B cell (primary cell): ENCODE data around the gene ANLN. TPM values are rescaled to one million over a fixed set of nuclear protein-coding genes. Genes with fewer than 3 reads are reported as not detected.
A peak's percentile ranks its signal among the peaks of the same experiment; 100 is the strongest.

Experiments
- ATAC-seq: fragments of 200-7000 bp; cut with Tn5 transposase; one replicate; pipeline ENCODE4 v1.10.0; 2021; ENCODE audit warnings: low read depth, mild to moderate bottlenecking, moderate number of reproducible peaks, moderate library complexity
- CTCF ChIA-PET: fragments of 350-600 bp; sonication (Branson Sonifier 250); formaldehyde crosslinking; loops from one replicate; lab custom pipeline; 2021; ENCODE audit warnings: antibody characterized with exemption, inconsistent platforms; lab: Charles Lee
- POLR2A ChIA-PET: fragments of 350-600 bp; sonication (Branson Sonifier 250); formaldehyde crosslinking; loops from one replicate; lab custom pipeline; 2021; ENCODE audit warnings: antibody characterized with exemption; lab: Charles Lee
- DNase-seq: peaks from one replicate; pipeline ENCODE4 v3.0.0; 2013
- H2AFZ ChIP-seq: 2 replicates; pipeline ENCODE4 v1.6.1; 2012; ENCODE audit warnings: mild to moderate bottlenecking, low read depth, low read length; ENCODE audit not compliant: insufficient read depth, poor library complexity, severe bottlenecking
- H3K27ac ChIP-seq, 2 donors: 1 replicate in 1 of 2; 2 replicates in 1 of 2; pipeline ENCODE4 v1.5.1; 2012 to 2013; ENCODE audit warnings: low read length in 2 of 2, mild to moderate bottlenecking in 2 of 2, moderate library complexity in 1 of 2
- H3K27me3 ChIP-seq, 4 experiments: fragments of 200-600 bp in 1 of 4; sonication (generic) in 1 of 4; replicated peaks in 1 of 4; 1 replicate in 2 of 4; 2 replicates in 2 of 4; pipeline versions ENCODE4 v1.6.1 to v1.7.0; 2013 to 2016; ENCODE audit warnings: low read length in 3 of 4, mild to moderate bottlenecking in 2 of 4, mixed read lengths in 1 of 4, moderate library complexity in 1 of 4; ENCODE audit not compliant: insufficient read depth in 4 of 4, control insufficient read depth in 3 of 4; ENCODE audit errors: control extremely low read depth in 1 of 4
- H3K36me3 ChIP-seq, 2 experiments: replicated peaks in 1 of 2; 1 replicate in 1 of 2; 2 replicates in 1 of 2; pipeline versions ENCODE4 v1.6.1 to v1.7.1; 2013; ENCODE audit warnings: low read length in 1 of 2; ENCODE audit not compliant: insufficient read depth in 2 of 2, control insufficient read depth in 1 of 2; ENCODE audit errors: control extremely low read depth in 1 of 2, extremely low read depth in 1 of 2
- H3K4me1 ChIP-seq, 2 donors: fragments of 200-600 bp in 1 of 2; sonication (generic) in 1 of 2; 1 replicate in 1 of 2; 2 replicates in 1 of 2; pipeline versions ENCODE4 v1.5.1 to v1.6.1; 2013 to 2017; ENCODE audit warnings: low read length in 2 of 2; ENCODE audit not compliant: control insufficient read depth in 2 of 2, insufficient read depth in 2 of 2
- H3K4me2 ChIP-seq: replicated peaks from 2 replicates; pipeline ENCODE3; 2012; ENCODE audit warnings: mild to moderate bottlenecking, low read depth, low read length; ENCODE audit not compliant: poor library complexity, severe bottlenecking
- H3K4me3 ChIP-seq, 5 experiments: fragments of 200-600 bp in 1 of 5; sonication (generic) in 1 of 5; 1 replicate in 3 of 5; 2 replicates in 2 of 5; pipeline versions ENCODE4 v1.5.1 to v1.7.0; 2011 to 2016; ENCODE audit warnings: low read length in 4 of 5, mild to moderate bottlenecking in 4 of 5, low read depth in 2 of 5, control low read depth in 1 of 5, moderate library complexity in 1 of 5; ENCODE audit not compliant: insufficient read depth in 1 of 5; ENCODE audit errors: control extremely low read depth in 1 of 5, extremely low read depth in 1 of 5
- H3K79me2 ChIP-seq: fragments of 200-600 bp; sonication (generic); one replicate; pipeline ENCODE4 v1.6.0; 2016; ENCODE audit warnings: low read length; ENCODE audit not compliant: control insufficient read depth, insufficient read depth
- H3K9ac ChIP-seq: fragments of 200-600 bp; sonication (generic); 2 replicates; pipeline ENCODE4 v1.6.1; 2017; ENCODE audit warnings: mild to moderate bottlenecking, low read length, moderate library complexity
- H3K9me3 ChIP-seq, 3 donors: one replicate each; pipeline versions ENCODE4 v1.6.1 to v1.7.1; 2013; ENCODE audit warnings: low read length in 2 of 3; ENCODE audit not compliant: control insufficient read depth in 2 of 3, insufficient read depth in 1 of 3; ENCODE audit errors: control extremely low read depth in 1 of 3
- H4K20me1 ChIP-seq: 2 replicates; pipeline ENCODE4 v1.6.0; 2012; ENCODE audit warnings: mild to moderate bottlenecking, low read length; ENCODE audit not compliant: insufficient read depth, control insufficient read depth, poor library complexity, severe bottlenecking
- H3K27ac Mint-ChIP-seq: one replicate; pipeline ENCODE4 v1.8.0; 2021; ENCODE audit warnings: mixed read lengths
- H3K27me3 Mint-ChIP-seq: one replicate; pipeline ENCODE4 v1.8.0; 2021; ENCODE audit warnings: mixed read lengths
- H3K4me1 Mint-ChIP-seq: one replicate; pipeline ENCODE4 v1.8.0; 2021; ENCODE audit warnings: mixed read lengths
- H3K4me3 Mint-ChIP-seq: one replicate; pipeline ENCODE4 v1.8.0; 2021; ENCODE audit warnings: mixed read lengths
- H3K9me3 Mint-ChIP-seq: one replicate; pipeline ENCODE4 v1.8.0; 2022; ENCODE audit warnings: mixed read lengths; ENCODE audit not compliant: insufficient read depth
- EZH2 ChIP-seq: IDR thresholded peaks from 2 replicates; pipeline ENCODE4 v1.6.1; 2012; ENCODE audit warnings: borderline replicate concordance, low read depth, mild to moderate bottlenecking, moderate library complexity, low read length; ENCODE audit not compliant: insufficient read depth, poor library complexity, severe bottlenecking
- WGBS: methylation state at CpG from one replicate; pipeline ENCODE4 v1.1.5; 2013; ENCODE audit warnings: missing lambda C conversion rate; ENCODE audit not compliant: insufficient coverage; 5-methylcytosine and 5-hydroxymethylcytosine counted together
- intact Hi-C: fragments of 100-400 bp; cut with micrococcal nuclease; formaldehyde crosslinking; loops from one replicate; pipeline ENCODE4 v1.10.0; 2022
- polyA minus RNA-seq: library from RNA; depleted of rRNA, polyadenylated mRNA; stranded (reverse); fragments of >200 nt; gene quantifications from 2 replicates; pipeline ENCODE4 v1.2.3, GENCODE V29; 2012
- polyA plus RNA-seq: library from polyadenylated mRNA; depleted of rRNA; stranded (reverse); fragments of >200 nt; gene quantifications from 2 replicates; pipeline ENCODE4 v1.2.3, GENCODE V29; 2012
- total RNA-seq, 2 donors: library from RNA; stranded (reverse); fragments of 120-200 nt in 1 of 2; gene quantifications; 1 replicate in 1 of 2; 2 replicates in 1 of 2; pipeline versions ENCODE4 v1.2.3 to v1.2.4, GENCODE V29; 2013 to 2022
- TF ChIP-seq, protein P1 (sequence below): fragments of 200-600 bp; IDR thresholded peaks from one replicate; pipeline ENCODE4 v1.8.0; 2022; ENCODE audit warnings: antibody characterized with exemption, mild to moderate bottlenecking

ANLN gene, protein sequence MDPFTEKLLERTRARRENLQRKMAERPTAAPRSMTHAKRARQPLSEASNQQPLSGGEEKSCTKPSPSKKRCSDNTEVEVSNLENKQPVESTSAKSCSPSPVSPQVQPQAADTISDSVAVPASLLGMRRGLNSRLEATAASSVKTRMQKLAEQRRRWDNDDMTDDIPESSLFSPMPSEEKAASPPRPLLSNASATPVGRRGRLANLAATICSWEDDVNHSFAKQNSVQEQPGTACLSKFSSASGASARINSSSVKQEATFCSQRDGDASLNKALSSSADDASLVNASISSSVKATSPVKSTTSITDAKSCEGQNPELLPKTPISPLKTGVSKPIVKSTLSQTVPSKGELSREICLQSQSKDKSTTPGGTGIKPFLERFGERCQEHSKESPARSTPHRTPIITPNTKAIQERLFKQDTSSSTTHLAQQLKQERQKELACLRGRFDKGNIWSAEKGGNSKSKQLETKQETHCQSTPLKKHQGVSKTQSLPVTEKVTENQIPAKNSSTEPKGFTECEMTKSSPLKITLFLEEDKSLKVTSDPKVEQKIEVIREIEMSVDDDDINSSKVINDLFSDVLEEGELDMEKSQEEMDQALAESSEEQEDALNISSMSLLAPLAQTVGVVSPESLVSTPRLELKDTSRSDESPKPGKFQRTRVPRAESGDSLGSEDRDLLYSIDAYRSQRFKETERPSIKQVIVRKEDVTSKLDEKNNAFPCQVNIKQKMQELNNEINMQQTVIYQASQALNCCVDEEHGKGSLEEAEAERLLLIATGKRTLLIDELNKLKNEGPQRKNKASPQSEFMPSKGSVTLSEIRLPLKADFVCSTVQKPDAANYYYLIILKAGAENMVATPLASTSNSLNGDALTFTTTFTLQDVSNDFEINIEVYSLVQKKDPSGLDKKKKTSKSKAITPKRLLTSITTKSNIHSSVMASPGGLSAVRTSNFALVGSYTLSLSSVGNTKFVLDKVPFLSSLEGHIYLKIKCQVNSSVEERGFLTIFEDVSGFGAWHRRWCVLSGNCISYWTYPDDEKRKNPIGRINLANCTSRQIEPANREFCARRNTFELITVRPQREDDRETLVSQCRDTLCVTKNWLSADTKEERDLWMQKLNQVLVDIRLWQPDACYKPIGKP
- total RNA-seq (0.32 and 0.56 TPM in 2 replicates), polyA plus RNA-seq (0.10 and 0.19 TPM in 2 replicates), polyA minus RNA-seq (1.1 TPM in 1 of 2 replicates, not detected in the other)
- 0.79 TPM for total RNA-seq (2013)

DNA sequence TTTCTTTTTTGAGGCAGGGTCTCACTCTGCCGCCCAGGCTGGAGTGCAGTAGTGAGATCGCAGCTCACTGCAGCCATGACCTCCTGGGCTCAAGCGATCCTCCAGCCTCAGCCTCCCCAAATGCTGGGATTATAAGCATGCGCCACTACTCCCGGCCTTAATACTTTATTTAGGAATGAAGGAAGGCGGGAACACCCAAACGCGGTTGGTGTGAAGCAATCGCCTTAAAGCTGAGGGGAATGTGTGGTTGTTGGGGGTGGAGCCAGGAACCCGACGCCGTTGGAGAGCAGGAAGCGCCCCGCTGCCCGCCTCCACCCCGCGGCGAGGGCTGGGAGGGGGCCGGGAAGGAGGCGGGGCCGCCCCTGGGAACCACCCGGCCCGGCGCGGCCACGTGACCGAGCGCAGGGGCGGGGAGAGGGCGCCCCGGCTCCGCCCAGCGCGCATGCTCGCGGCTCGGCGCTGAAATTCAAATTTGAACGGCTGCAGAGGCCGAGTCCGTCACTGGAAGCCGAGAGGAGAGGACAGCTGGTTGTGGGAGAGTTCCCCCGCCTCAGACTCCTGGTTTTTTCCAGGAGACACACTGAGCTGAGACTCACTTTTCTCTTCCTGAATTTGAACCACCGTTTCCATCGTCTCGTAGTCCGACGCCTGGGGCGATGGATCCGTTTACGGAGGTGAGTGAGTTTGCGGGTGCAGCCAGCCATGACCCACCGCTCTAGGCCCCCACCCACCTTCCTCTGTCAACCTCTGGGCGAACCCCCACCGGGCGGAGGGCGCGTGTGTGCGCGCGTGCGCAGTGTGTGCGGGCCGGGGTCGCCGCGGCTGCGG is at the start of gene ANLN:
ANLN (plus strand) TSS at position 492 of the 828 bp plus-strand sequence; CDS start at position 657, 165 bp downstream.
- 2% methylated on average over 55 of the region's 68 CpGs for WGBS
- Histone ChIP-seq H3K9ac (peak within 1 kb of the TSS; percentile 83), H4K20me1 (no peaks in the 10 kb centered on the region), H3K4me2 (peak within 1 kb of the TSS; percentile 96), H3K4me3 (peak within 1 kb of the TSS; percentile 73 to 85 (median 76)), H3K79me2 (peaks cover 10% of the 10 kb centered on the region), H3K27ac (peak within 1 kb of the TSS; percentile 48 to 55), H3K4me1 (peaks cover 12 to 17% of the 10 kb centered on the region in 2 donors), H3K36me3 (no peaks in the 10 kb centered on the region), H3K27me3 (peaks cover 0 to 5% (median 0%) of the 10 kb centered on the region in 4 experiments), H3K9me3 (no peaks in the 10 kb centered on the region), H2AFZ (peak within 1 kb of the TSS; percentile 84)
- TF ChIP-seq, protein P1, sequence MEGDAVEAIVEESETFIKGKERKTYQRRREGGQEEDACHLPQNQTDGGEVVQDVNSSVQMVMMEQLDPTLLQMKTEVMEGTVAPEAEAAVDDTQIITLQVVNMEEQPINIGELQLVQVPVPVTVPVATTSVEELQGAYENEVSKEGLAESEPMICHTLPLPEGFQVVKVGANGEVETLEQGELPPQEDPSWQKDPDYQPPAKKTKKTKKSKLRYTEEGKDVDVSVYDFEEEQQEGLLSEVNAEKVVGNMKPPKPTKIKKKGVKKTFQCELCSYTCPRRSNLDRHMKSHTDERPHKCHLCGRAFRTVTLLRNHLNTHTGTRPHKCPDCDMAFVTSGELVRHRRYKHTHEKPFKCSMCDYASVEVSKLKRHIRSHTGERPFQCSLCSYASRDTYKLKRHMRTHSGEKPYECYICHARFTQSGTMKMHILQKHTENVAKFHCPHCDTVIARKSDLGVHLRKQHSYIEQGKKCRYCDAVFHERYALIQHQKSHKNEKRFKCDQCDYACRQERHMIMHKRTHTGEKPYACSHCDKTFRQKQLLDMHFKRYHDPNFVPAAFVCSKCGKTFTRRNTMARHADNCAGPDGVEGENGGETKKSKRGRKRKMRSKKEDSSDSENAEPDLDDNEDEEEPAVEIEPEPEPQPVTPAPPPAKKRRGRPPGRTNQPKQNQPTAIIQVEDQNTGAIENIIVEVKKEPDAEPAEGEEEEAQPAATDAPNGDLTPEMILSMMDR, result no peak
- no peak for TF ChIP-seq EZH2
- DNase-seq, result peak; percentile 87
- peaks cover 27% of the 10 kb centered on the region for H3K4me1 Mint-ChIP-seq
- peak; percentile 98 for ATAC-seq
- H3K9me3 Mint-ChIP-seq, result no peaks in the 10 kb centered on the region
- H3K27me3 Mint-ChIP-seq, result peaks cover 5% of the 10 kb centered on the region
- CTCF ChIA-PET, result interaction anchor here (1.0 to 1.5 kb wide), 3 partner anchors 11 to 32 kb away, joined by 3 to 4 read pairs (median 3); no protein-coding TSS in a partner anchor
- POLR2A ChIA-PET, result no interaction called here
- intact Hi-C loops, result loop anchor here (1.0 kb wide), 1 partner anchor 22 kb away; a partner anchor contains a TSS
- H3K27ac Mint-ChIP-seq, result peak within 1 kb of the TSS; percentile 68
- H3K4me3 Mint-ChIP-seq, result peak within 1 kb of the TSS; percentile 88
